ENCODE data around the gene CNOT8.

- TF ChIP-seq, protein P1, sequence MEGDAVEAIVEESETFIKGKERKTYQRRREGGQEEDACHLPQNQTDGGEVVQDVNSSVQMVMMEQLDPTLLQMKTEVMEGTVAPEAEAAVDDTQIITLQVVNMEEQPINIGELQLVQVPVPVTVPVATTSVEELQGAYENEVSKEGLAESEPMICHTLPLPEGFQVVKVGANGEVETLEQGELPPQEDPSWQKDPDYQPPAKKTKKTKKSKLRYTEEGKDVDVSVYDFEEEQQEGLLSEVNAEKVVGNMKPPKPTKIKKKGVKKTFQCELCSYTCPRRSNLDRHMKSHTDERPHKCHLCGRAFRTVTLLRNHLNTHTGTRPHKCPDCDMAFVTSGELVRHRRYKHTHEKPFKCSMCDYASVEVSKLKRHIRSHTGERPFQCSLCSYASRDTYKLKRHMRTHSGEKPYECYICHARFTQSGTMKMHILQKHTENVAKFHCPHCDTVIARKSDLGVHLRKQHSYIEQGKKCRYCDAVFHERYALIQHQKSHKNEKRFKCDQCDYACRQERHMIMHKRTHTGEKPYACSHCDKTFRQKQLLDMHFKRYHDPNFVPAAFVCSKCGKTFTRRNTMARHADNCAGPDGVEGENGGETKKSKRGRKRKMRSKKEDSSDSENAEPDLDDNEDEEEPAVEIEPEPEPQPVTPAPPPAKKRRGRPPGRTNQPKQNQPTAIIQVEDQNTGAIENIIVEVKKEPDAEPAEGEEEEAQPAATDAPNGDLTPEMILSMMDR (IDR thresholded peaks at IDR 0.05) = no peak
- TF ChIP-seq POLR2A (IDR thresholded peaks at IDR 0.05) (no peak), EP300 (IDR thresholded peaks at IDR 0.05; ENCODE audit: low read depth) (no peak)
Measured at GRCh38 chr5:154881986-154882385, 23.6 kb downstream of the CNOT8 start.
